Lower leg skin (tissue), 3 donors: ENCODE data around the gene FUNDC2.

Experiments used
- POLR2A ChIP-seq, 2 donors: fragments of 450-650 bp; IDR thresholded peaks; one replicate each; pipeline ENCODE4 v1.6.1; 2016 to 2017; ENCODE audit warnings: antibody characterized with exemption in 2 of 2, mild to moderate bottlenecking in 1 of 2, moderate library complexity in 1 of 2
- TF ChIP-seq, protein P1 (sequence below), 3 donors: fragments of 450-650 bp; IDR thresholded peaks; one replicate each; pipeline ENCODE4 v1.5.1; 2016; ENCODE audit warnings: antibody characterized with exemption in 3 of 3, mild to moderate bottlenecking in 3 of 3, moderate library complexity in 2 of 3

DNA sequence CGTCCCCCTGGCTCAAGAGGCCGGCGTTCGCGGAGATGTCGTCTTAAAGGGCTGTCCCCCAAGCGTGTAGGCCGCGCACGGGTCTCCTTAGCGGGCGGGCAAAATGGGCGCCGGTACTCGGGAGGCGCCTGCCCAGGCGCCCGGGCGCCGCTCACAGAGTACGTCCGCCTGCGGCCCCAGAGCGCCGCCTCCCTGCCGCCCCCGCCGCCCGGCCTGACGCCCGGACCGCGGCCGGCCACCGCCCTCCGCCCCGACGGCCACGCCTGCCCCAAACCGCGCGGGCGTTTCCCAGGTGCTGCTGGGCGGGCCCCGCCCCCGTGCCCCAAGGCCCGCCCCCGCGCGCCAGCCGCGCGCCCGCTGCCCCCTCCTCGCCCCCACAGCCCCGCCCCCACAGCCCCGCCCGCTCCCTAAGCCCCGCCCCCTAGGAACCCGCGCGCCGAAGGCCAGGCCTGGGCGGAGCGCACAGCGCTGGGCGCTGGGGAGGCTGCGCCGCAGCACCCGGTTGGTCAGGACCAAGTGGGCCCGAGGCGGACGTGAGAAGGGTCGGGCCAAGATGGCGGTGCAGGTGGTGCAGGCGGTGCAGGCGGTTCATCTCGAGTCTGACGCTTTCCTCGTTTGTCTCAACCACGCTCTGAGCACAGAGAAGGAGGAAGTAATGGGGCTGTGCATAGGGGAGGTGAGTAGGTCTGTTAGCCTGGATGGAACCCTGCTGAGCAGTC lies 44.5 kb downstream of the FUNDC2 start, which contains the start of the genes BRCC3, CMC4 and MTCP1:
- TF ChIP-seq, protein P1, sequence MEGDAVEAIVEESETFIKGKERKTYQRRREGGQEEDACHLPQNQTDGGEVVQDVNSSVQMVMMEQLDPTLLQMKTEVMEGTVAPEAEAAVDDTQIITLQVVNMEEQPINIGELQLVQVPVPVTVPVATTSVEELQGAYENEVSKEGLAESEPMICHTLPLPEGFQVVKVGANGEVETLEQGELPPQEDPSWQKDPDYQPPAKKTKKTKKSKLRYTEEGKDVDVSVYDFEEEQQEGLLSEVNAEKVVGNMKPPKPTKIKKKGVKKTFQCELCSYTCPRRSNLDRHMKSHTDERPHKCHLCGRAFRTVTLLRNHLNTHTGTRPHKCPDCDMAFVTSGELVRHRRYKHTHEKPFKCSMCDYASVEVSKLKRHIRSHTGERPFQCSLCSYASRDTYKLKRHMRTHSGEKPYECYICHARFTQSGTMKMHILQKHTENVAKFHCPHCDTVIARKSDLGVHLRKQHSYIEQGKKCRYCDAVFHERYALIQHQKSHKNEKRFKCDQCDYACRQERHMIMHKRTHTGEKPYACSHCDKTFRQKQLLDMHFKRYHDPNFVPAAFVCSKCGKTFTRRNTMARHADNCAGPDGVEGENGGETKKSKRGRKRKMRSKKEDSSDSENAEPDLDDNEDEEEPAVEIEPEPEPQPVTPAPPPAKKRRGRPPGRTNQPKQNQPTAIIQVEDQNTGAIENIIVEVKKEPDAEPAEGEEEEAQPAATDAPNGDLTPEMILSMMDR (IDR thresholded peaks at IDR 0.05) = no peak
- peak in 1 of 2 donors; percentile 16 for TF ChIP-seq POLR2A (IDR thresholded peaks at IDR 0.05)
